H1 (cell line): ENCODE measurements around the gene BCAS4. TPM values are rescaled to one million over a fixed set of nuclear protein-coding genes. Genes with fewer than 3 reads are reported as not detected.

Source experiments
- CTCF ChIA-PET: fragments of 300-600 bp; sonication (Branson Sonifier 250); formaldehyde crosslinking; loops from one replicate; lab custom pipeline; 2021; ENCODE audit not compliant: partially characterized antibody; lab: Charles Lee
- POLR2A ChIA-PET: fragments of 300-600 bp; sonication (Branson Sonifier 250); formaldehyde crosslinking; loops from one replicate; lab custom pipeline; 2021; ENCODE audit warnings: inconsistent platforms; ENCODE audit not compliant: partially characterized antibody; lab: Charles Lee
- DNase-seq, 2 experiments: peaks; one replicate each; pipeline versions ENCODE4 v3.0.0 to v3.0.0-alpha.2; 2010 to 2022; ENCODE audit warnings: low spot score in 2 of 2, low read depth in 1 of 2, mixed read lengths in 1 of 2
- FAIRE-seq: peaks from 2 replicates; lab custom pipeline; 2011; peaks lifted over from hg19 to GRCh38; lab: Jason Lieb, UNC
- H2AFZ ChIP-seq: 2 replicates; pipeline ENCODE4 v1.8.1; 2012; ENCODE audit warnings: low read length, inconsistent platforms
- H2AK5ac ChIP-seq: 2 replicates; pipeline ENCODE4 v1.6.1; 2013; ENCODE audit warnings: low read depth, low read length
- H2BK120ac ChIP-seq: replicated peaks from 2 replicates; pipeline ENCODE3; 2013; ENCODE audit warnings: low read depth, low read length, inconsistent platforms
- H2BK12ac ChIP-seq: 2 replicates; pipeline ENCODE4 v1.6.1; 2013; ENCODE audit warnings: low read depth, low read length
- H2BK15ac ChIP-seq: 2 replicates; pipeline ENCODE4 v1.6.1; 2013; ENCODE audit warnings: low read length
- H2BK20ac ChIP-seq: 2 replicates; pipeline ENCODE4 v1.6.1; 2013; ENCODE audit warnings: low read length
- H2BK5ac ChIP-seq: 2 replicates; pipeline ENCODE4 v1.6.1; 2013; ENCODE audit warnings: low read depth, low read length
- H3K14ac ChIP-seq: 2 replicates; pipeline ENCODE4 v1.6.1; 2013; ENCODE audit warnings: inconsistent platforms; ENCODE audit not compliant: insufficient read length
- H3K18ac ChIP-seq: 2 replicates; pipeline ENCODE4 v1.6.1; 2013; ENCODE audit warnings: low read length; ENCODE audit errors: extremely low read depth
- H3K23ac ChIP-seq: 2 replicates; pipeline ENCODE4 v1.6.1; 2013; ENCODE audit warnings: inconsistent platforms; ENCODE audit not compliant: insufficient read length
- H3K23me2 ChIP-seq: 2 replicates; pipeline ENCODE4 v1.6.1; 2013; ENCODE audit warnings: low read depth, low read length
- H3K27ac ChIP-seq: 2 replicates; pipeline ENCODE4 v1.6.1; 2011; ENCODE audit warnings: low read depth, low read length, inconsistent platforms
- H3K27me3 ChIP-seq, 4 experiments: replicated peaks in 1 of 4; 1 replicate in 1 of 4; 2 replicates in 3 of 4; pipeline versions ENCODE4 v1.6.1 to v1.8.1; 2011 to 2013; ENCODE audit warnings: low read length in 3 of 4, mild to moderate bottlenecking in 3 of 4, inconsistent platforms in 2 of 4, mixed read lengths in 2 of 4, moderate library complexity in 1 of 4; ENCODE audit not compliant: control insufficient read depth in 3 of 4, insufficient read depth in 3 of 4; ENCODE audit errors: extremely low read depth in 1 of 4
- H3K36me3 ChIP-seq, 4 experiments: 2 replicates each; pipeline versions ENCODE4 v1.6.1 to v1.8.1; 2011 to 2013; ENCODE audit warnings: mild to moderate bottlenecking in 4 of 4, low read length in 3 of 4, moderate library complexity in 2 of 4, control low read depth in 1 of 4, inconsistent platforms in 1 of 4; ENCODE audit not compliant: insufficient read depth in 4 of 4, control insufficient read depth in 2 of 4
- H3K4ac ChIP-seq: replicated peaks from 2 replicates; pipeline ENCODE3; 2013; ENCODE audit warnings: low read length, low read depth, mixed read lengths, inconsistent platforms; ENCODE audit not compliant: insufficient read length
- H3K4me1 ChIP-seq, 4 experiments: replicated peaks in 1 of 4; 1 replicate in 1 of 4; 2 replicates in 3 of 4; pipeline versions ENCODE4 v1.6.1 to v1.8.1; 2011 to 2013; ENCODE audit warnings: low read length in 3 of 4, inconsistent platforms in 2 of 4, mixed read lengths in 1 of 4; ENCODE audit not compliant: insufficient read depth in 4 of 4, control insufficient read depth in 3 of 4
- H3K4me2 ChIP-seq, 2 experiments: 2 replicates each; pipeline versions ENCODE4 v1.6.1 to v1.8.1; 2011 to 2013; ENCODE audit warnings: low read depth in 2 of 2, low read length in 2 of 2, control low read depth in 1 of 2, inconsistent platforms in 1 of 2, mild to moderate bottlenecking in 1 of 2; ENCODE audit not compliant: insufficient read depth in 1 of 2
- H3K4me3 ChIP-seq, 4 experiments: fragments of 200-600, 300-600 bp in 1 of 4; sonication (generic), shearing (Covaris generic), sonication (Bioruptor Twin) in 1 of 4; 2 replicates each; pipeline versions ENCODE4 v1.5.1 to v1.8.1; 2011 to 2016; ENCODE audit warnings: low read length in 4 of 4, low read depth in 3 of 4, control low read depth in 2 of 4, inconsistent platforms in 2 of 4, mild to moderate bottlenecking in 2 of 4, mixed read lengths in 1 of 4, moderate library complexity in 1 of 4; ENCODE audit not compliant: insufficient read depth in 2 of 4; ENCODE audit errors: extremely low read depth in 1 of 4
- H3K56ac ChIP-seq: replicated peaks from 2 replicates; pipeline ENCODE3; 2013; ENCODE audit warnings: low read depth, mild to moderate bottlenecking, mixed read lengths, low read length, inconsistent platforms; ENCODE audit not compliant: insufficient read length
- H3K79me1 ChIP-seq: 2 replicates; pipeline ENCODE4 v1.6.1; 2013; ENCODE audit warnings: low read depth, low read length, control low read depth
- H3K79me2 ChIP-seq, 2 experiments: 2 replicates each; pipeline versions ENCODE4 v1.6.1 to v1.8.1; 2012 to 2013; ENCODE audit warnings: low read length in 2 of 2, mild to moderate bottlenecking in 2 of 2, inconsistent platforms in 1 of 2; ENCODE audit not compliant: insufficient read depth in 2 of 2, control insufficient read depth in 1 of 2
- H3K9ac ChIP-seq, 4 experiments: replicated peaks in 1 of 4; 1 replicate in 1 of 4; 2 replicates in 3 of 4; pipeline versions ENCODE4 v1.6.1 to v1.8.1; 2011 to 2013; ENCODE audit warnings: low read depth in 3 of 4, low read length in 3 of 4, control low read depth in 2 of 4, mild to moderate bottlenecking in 2 of 4, moderate library complexity in 2 of 4, inconsistent platforms in 1 of 4; ENCODE audit errors: extremely low read depth in 1 of 4
- H3K9me3 ChIP-seq, 2 experiments: 2 replicates each; pipeline versions ENCODE4 v1.6.1 to v1.8.1; 2012 to 2013; ENCODE audit warnings: mild to moderate bottlenecking in 2 of 2, moderate library complexity in 2 of 2, control low read depth in 1 of 2, inconsistent platforms in 1 of 2, low read depth in 1 of 2, low read length in 1 of 2, mixed read lengths in 1 of 2; ENCODE audit not compliant: insufficient read depth in 2 of 2
- H4K20me1 ChIP-seq, 2 experiments: replicated peaks in 1 of 2; 2 replicates each; pipeline versions ENCODE3 to v1.8.1; 2011 to 2013; ENCODE audit warnings: inconsistent platforms in 2 of 2, low read length in 2 of 2, mild to moderate bottlenecking in 1 of 2; ENCODE audit not compliant: insufficient read depth in 2 of 2, control insufficient read depth in 1 of 2
- H4K5ac ChIP-seq: 2 replicates; pipeline ENCODE4 v1.6.1; 2013; ENCODE audit warnings: low read length, low read depth, mixed read lengths, inconsistent platforms; ENCODE audit not compliant: insufficient read length
- H4K8ac ChIP-seq: 2 replicates; pipeline ENCODE4 v1.8.0; 2013; ENCODE audit warnings: mild to moderate bottlenecking, moderate library complexity, low read length, inconsistent platforms; ENCODE audit not compliant: insufficient read depth; ENCODE audit errors: extremely low read depth
- H4K91ac ChIP-seq: replicated peaks from 2 replicates; pipeline ENCODE3; 2013; ENCODE audit warnings: low read length, mixed read lengths, inconsistent platforms; ENCODE audit not compliant: insufficient read length
- CHD2 ChIP-seq: IDR thresholded peaks from 2 replicates; pipeline ENCODE4 v1.6.1; 2012; ENCODE audit warnings: low read length, improper control_type of control experiment
- CTCF ChIP-seq, 3 experiments: IDR thresholded peaks; 1 replicate in 2 of 3; 2 replicates in 1 of 3; pipeline versions ENCODE4 v1.5.1 to v1.6.1; 2011; ENCODE audit warnings: low read length in 3 of 3, mild to moderate bottlenecking in 3 of 3, inconsistent platforms in 2 of 3, low read depth in 1 of 3, moderate library complexity in 1 of 3; ENCODE audit not compliant: insufficient read depth in 1 of 3; ENCODE audit errors: control extremely low read depth in 1 of 3
- GTF2F1 ChIP-seq: IDR thresholded peaks from 2 replicates; pipeline ENCODE4 v1.6.1; 2012; ENCODE audit warnings: low read depth, low read length, improper control_type of control experiment, borderline replicate concordance
- HDAC6 ChIP-seq: IDR thresholded peaks from one replicate; pipeline ENCODE4 v1.7.1; 2012; ENCODE audit warnings: low read depth, mild to moderate bottlenecking, inconsistent platforms, low read length, moderate library complexity
- JUND ChIP-seq: IDR thresholded peaks from 2 replicates; pipeline ENCODE4 v1.6.1; 2011; ENCODE audit warnings: mild to moderate bottlenecking, improper control_type of control experiment, low read length
- POLR2AphosphoS5 ChIP-seq: IDR thresholded peaks from 2 replicates; pipeline ENCODE4 v1.6.1; 2011; ENCODE audit warnings: low read depth, low read length
- RAD21 ChIP-seq, 2 experiments: IDR thresholded peaks in 1 of 2; conservative IDR thresholded peaks in 1 of 2; 2 replicates each; pipeline ENCODE4 v1.6.1; 2011; ENCODE audit warnings: low read depth in 2 of 2, low read length in 2 of 2, improper control_type of control experiment in 1 of 2, inconsistent platforms in 1 of 2, mild to moderate bottlenecking in 1 of 2, moderate library complexity in 1 of 2
- RBBP5 ChIP-seq: IDR thresholded peaks from 2 replicates; pipeline ENCODE4 v1.7.1; 2012; ENCODE audit warnings: low read depth, mild to moderate bottlenecking, inconsistent platforms, low read length, moderate library complexity, borderline replicate concordance
- RNF2 ChIP-seq: fragments of 200-900, 300-1000 bp; sonication (generic); IDR thresholded peaks from 2 replicates; pipeline ENCODE4 v1.7.1; 2016; ENCODE audit warnings: borderline replicate concordance, low read depth, mild to moderate bottlenecking, antibody characterized with exemption, low read length; ENCODE audit not compliant: poor library complexity, severe bottlenecking; ENCODE audit errors: missing control alignments
- SIX5 ChIP-seq: IDR thresholded peaks from 2 replicates; pipeline ENCODE4 v1.6.1; 2011; ENCODE audit warnings: mild to moderate bottlenecking, low read depth, low read length
- SP1 ChIP-seq: IDR thresholded peaks from 2 replicates; pipeline ENCODE4 v1.6.1; 2011; ENCODE audit warnings: low read depth, low read length
- TCF12 ChIP-seq: IDR thresholded peaks from 2 replicates; pipeline ENCODE4 v1.6.1; 2011; ENCODE audit warnings: low read depth, mild to moderate bottlenecking, low read length
- WGBS, 2 experiments: shearing (Covaris generic) in 1 of 2; methylation state at CpG; one replicate each; pipeline versions ENCODE4 v1.1.6 to v1.1.7; 2013 to 2015; ENCODE audit warnings: low lambda C conversion rate in 2 of 2, mixed read lengths in 2 of 2, inconsistent platforms in 1 of 2, low coverage in 1 of 2, missing lambda C conversion rate in 1 of 2; ENCODE audit not compliant: insufficient replicate concordance in 2 of 2, insufficient coverage in 1 of 2, insufficient read length in 1 of 2; ENCODE audit errors: extremely low coverage in 1 of 2, missing lambda C conversion rate in 1 of 2; 5-methylcytosine and 5-hydroxymethylcytosine counted together
- polyA plus RNA-seq, 7 experiments: library from polyadenylated mRNA; depleted of rRNA in 3 of 7; stranded (reverse) in 5 of 7; unstranded in 2 of 7; fragments of >200 nt in 5 of 7; fragments of 200-250 nt in 2 of 7; gene quantifications; 1 replicate in 5 of 7; 2 replicates in 1 of 7; 4 replicates in 1 of 7; pipeline versions ENCODE4 v1.2.1 to v1.2.3, GENCODE V29; 2011 to 2013; ENCODE audit warnings: missing spikeins in 2 of 7, mixed read lengths in 2 of 7
- total RNA-seq: library from RNA; stranded (reverse); fragmentation: NEBNext Ultra II Directional; extraction: Animal tissue kit (Norgen Biotek cat#: 25700); gene quantifications from 2 replicates; pipeline ENCODE4 v1.2.1, GENCODE V29; 2021

Gene BCAS4
- total and polyA plus RNA-seq, 2 of the 8 experiments (the other 6 are each of a cell fraction or from before 2014, with no cell fraction given) = 21.2 to 23.6 TPM

- FAIRE-seq (no peak), DNase-seq (no peak)
- Histone ChIP-seq H3K4me1 (no peaks in the 10 kb centered on the region; a peak in 1 of 7 replicates), H4K91ac (no peak overlapping the region), H3K23me2 (no peaks in the 10 kb centered on the region), H3K9me3 (no peaks in the 10 kb centered on the region), H3K79me2 (no peaks in the 10 kb centered on the region), H4K8ac (no peak overlapping the region), H3K27ac (no peak overlapping the region), H4K20me1 (no peaks in the 10 kb centered on the region), H3K4me3 (no peak overlapping the region), H2AK5ac (no peak overlapping the region), H2BK15ac (no peak overlapping the region), H4K5ac (no peak overlapping the region), H3K27me3 (no peaks in the 10 kb centered on the region), H3K4me2 (no peak overlapping the region), H2AFZ (no peak overlapping the region), H2BK20ac (no peak overlapping the region), H2BK12ac (no peak overlapping the region), H3K9ac (no peak overlapping the region), H3K14ac (no peak overlapping the region), H3K79me1 (0 out of 2 replicates have a peak, but pooled peaks cover 2% of the 10 kb centered on the region), H2BK5ac (no peak overlapping the region), H3K56ac (no peak overlapping the region), H3K23ac (no peak overlapping the region), H2BK120ac (no peak overlapping the region), H3K36me3 (no peaks in the 10 kb centered on the region; a peak in 1 of 8 replicates), H3K4ac (no peak overlapping the region), H3K18ac (no peak overlapping the region)
- 83% methylated on average over 5 of the region's 5 CpGs; no CpG with 5 or more reads in 1 of the 2 experiments for WGBS, 2 experiments
- CTCF ChIA-PET = interaction anchor here (1.1 to 1.2 kb wide), 2 partner anchors 11 to 34 kb away, joined by 3 read pairs; no protein-coding TSS in a partner anchor
- POLR2A ChIA-PET = no interaction called here
- TF ChIP-seq RNF2 (no peak), SP1 (no peak), CTCF (IDR thresholded peaks at IDR 0.05; ENCODE audit: control extremely low read depth in 1 of 3, insufficient read depth in 1 of 3, low read depth in 1 of 3, low read length in 3 of 3) (no peak), HDAC6 (no peak), TCF12 (no peak), JUND (no peak), POLR2AphosphoS5 (no peak), SIX5 (no peak), RBBP5 (no peak), CHD2 (no peak), GTF2F1 (no peak), RAD21 (IDR thresholded peaks at IDR 0.05 in 1 of 2, conservative IDR thresholded peaks at IDR 0.05 in 1 of 2; ENCODE audit: low read depth in 2 of 2, low read length in 2 of 2) (no peak)
Measured at GRCh38 chr20:50842821-50843220, 48.0 kb downstream of the BCAS4 start.
